ENCODE results near the gene MBD2. TPM values are rescaled to one million over a fixed set of nuclear protein-coding genes. Genes with fewer than 3 reads are reported as not detected.
"Not testable (repeated sequence)": the region's sequence is repeated elsewhere in the genome, so short reads cannot be mapped to it uniquely, and the experiment has no call there.

MBD2 gene
- total RNA-seq, 1 experiment from 2014 or later = 28.5 TPM

DNA sequence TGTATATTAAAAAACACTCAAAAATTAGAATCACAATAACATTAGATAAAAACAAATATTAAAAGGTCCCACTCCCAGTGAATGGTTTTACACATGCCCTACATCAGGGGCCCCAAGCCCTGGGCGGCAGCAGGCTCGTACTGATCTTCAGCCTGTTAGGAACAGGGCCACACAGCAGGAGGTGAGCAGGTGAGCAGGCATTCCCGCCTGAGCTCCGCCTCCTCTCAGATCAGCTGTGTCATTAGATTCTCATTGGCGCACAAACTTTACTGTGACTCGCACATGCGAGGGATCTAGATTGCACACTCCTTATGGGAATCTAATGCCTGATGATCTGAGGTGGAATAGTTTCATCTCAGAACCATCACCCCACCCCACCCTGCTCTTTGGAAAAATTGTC, 74.2 kb downstream of the MBD2 start:
- no peak for DNase-seq (ENCODE audit: low read depth)

- peak; percentile 97 for DNase-seq (ENCODE audit: low read depth)
These were observed 75.3 kb downstream of the MBD2 start for GRCh38 chr18:54149078-54149697.

DNA sequence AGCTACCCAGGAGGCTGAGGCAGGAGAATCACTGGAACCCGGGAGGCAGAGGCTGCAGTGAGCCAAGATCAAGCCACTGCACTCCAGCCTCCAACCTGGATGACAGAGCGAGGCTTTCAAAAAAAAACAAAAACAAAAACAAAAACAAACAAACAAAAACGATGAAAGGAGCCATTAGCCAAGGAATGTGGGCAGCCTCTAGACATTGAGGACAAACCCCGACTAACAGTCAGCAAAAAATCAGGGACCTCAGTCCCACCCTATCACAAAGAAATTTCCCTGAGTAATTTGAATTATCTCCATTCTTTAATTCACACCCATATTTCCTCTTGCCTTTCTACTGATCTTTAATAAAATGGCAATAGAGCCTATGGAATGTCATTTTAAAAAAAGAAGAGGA, 75.8 kb downstream of the MBD2 start:
- DNase-seq (ENCODE audit: low read depth) = no peak

DNA sequence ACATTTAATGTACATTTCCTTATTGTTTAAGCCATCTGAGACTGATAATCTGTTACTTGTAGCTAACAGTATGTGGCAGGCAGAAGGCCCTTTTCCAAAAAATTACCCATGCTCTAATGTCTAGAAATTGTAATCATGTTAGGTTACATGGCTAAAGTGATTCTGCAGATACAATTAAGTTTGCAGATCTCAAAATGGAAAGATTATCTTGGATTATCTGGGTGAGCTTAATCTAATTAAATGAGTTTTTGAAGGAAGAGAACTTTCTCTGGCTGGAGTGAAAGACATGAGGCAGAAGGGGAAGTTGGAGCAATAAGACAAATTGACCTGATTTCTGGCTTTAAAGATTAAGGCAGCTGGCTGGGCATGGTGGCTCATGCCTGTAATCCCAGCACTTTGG, 76.3 kb downstream of the MBD2 start:
- DNase-seq (ENCODE audit: low read depth) = no peak

GRCh38 chr18:54147439-54147838, 77.0 kb downstream of the MBD2 start:
- DNase-seq (ENCODE audit: low read depth) = peak; percentile 81

DNA sequence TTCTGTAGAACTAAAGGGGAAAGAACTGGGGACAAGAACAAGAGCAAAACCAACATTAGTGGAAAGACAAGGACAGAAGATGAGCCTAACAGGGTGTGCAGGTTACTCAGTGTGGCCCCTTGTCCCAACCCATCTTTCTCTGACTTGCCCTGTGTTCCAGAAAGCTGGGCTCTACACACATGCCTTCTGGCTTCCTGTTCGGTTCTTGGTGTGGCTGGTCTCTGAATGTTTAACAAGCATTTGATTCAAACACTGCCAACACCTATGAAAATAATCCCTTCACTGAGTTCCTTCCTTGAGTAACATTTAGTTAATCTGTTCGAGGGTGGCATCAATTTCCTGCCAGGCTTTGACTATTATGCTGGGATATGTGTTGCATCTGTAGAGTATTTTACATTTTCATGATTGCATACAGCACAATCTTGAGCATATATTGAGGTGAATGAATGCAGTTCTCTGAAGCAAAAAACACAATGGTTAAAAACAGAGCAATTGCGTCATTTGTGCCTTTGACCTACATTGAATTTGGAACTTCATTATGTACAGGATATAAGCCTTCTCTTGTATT, 83.3 kb downstream of the MBD2 start:
- DNase-seq (ENCODE audit: low read depth) = no peak

- peak; percentile 59 for DNase-seq (ENCODE audit: low read depth)
These were observed 83.8 kb downstream of the MBD2 start for GRCh38 chr18:54140641-54141040.

GRCh38 chr18:54135216-54135615, 89.3 kb downstream of the MBD2 start:
- no peak for DNase-seq (ENCODE audit: low read depth)

GRCh38 chr18:54134053-54134452, 90.4 kb downstream of the MBD2 start:
- DNase-seq (ENCODE audit: low read depth) = no peak

DNA sequence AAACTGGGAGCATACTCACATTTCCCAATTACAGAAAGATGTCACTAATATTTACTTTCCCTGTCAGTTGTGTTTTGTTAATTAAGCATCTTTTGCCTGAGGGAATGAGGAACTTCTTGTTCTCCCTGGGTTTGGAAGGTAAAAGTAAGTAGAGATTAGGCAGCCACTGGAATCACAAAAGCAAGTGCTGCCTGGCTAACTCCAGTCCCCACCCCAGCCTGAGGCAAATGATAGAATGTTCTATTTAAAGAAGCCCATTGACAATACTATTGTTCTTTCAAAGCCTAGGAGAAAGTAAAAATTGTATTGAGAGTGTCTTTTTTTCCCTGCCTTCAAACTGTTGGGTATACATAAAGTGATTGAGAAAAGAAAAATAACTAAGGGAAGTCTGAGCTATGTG, 93.8 kb downstream of the MBD2 start:
- no peak for DNase-seq (ENCODE audit: low read depth)

GRCh38 chr18:54130177-54130576, 94.3 kb downstream of the MBD2 start:
- no peak for DNase-seq (ENCODE audit: low read depth)

DNA sequence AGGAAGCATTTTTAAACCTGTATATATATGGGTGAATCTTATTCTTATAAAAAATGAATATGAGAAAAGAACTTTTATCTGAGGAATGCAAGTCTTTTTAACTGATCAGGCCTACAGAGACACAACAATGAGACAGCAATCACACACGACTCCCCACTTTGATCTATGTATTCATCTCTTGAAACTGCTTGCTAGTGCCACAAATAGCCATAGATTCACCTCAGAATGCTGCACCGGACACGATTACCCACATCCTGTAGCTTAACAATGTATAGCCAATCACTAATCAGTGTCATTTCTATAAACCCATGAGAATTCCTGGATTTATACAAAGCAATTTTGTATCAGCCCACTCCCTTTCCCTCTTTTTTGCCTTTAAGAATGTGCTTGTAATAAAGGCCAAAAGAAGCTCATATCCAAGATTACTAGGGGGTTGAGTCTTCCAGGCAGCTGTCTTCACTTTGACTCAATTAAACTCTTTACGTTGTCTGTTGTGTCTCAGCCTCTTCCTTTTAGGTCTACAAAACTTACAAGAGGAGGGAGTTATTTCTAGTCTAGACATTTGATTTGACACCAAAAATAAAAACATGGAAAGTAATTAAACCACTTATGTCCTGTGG, 94.9 kb downstream of the MBD2 start:
- DNase-seq (ENCODE audit: low read depth) = no peak

GRCh38 chr18:54127759-54128378, 96.6 kb downstream of the MBD2 start:
- DNase-seq (ENCODE audit: low read depth) = peak; percentile 62

GRCh38 chr18:54125429-54125828, 99.0 kb downstream of the MBD2 start:
- no peak for DNase-seq (ENCODE audit: low read depth)

GRCh38 chr18:54123720-54124440, 100.6 kb downstream of the MBD2 start:
- not testable (repeated sequence) for DNase-seq (ENCODE audit: low read depth)

GRCh38 chr18:54119524-54120019, 104.9 kb downstream of the MBD2 start:
- peak; percentile 55 for DNase-seq (ENCODE audit: low read depth)

DNA sequence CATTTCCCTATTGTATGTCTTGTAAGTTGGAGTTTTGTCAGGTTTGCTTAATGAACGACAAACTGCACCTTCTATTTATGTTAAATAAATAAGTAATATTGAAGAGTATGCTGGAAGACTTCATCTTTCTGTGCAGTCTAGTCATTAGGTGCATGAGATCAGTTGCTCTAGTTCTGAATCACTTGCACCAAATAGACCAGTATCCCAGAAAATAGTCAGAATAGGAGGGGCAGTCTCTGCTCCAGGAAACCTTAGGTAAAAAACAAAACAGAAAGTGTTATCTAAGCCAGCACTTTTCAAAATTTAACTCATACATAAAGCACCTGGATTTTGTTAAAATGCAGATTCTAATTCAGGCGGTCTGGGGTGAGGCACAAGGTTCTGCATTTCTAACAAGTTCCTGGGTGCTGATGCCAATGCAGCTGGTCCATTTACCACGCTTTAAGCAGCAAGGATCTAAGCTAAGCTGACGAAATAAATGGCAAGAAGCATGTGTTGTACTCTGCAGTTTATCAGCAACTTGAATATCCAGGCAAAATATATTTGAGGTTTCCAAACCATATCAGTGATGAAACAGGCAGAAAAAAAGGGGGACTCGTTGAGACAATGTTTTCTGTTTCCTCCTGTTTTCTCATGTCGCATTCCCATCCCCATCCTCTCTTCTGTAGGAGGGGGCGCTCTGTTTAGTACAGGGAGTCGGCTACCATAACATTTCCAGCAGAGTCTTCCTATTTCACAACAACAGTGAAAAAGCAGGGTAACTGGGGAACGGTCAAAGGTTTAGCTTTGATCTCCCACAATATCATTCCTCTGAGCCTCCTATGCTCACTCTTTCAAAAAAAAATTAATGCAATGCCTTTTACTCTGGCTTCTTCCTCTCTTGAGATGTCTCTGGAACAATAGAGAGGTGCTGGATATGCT, 106.4 kb downstream of the MBD2 start:
- no peak for DNase-seq (ENCODE audit: low read depth)

DNA sequence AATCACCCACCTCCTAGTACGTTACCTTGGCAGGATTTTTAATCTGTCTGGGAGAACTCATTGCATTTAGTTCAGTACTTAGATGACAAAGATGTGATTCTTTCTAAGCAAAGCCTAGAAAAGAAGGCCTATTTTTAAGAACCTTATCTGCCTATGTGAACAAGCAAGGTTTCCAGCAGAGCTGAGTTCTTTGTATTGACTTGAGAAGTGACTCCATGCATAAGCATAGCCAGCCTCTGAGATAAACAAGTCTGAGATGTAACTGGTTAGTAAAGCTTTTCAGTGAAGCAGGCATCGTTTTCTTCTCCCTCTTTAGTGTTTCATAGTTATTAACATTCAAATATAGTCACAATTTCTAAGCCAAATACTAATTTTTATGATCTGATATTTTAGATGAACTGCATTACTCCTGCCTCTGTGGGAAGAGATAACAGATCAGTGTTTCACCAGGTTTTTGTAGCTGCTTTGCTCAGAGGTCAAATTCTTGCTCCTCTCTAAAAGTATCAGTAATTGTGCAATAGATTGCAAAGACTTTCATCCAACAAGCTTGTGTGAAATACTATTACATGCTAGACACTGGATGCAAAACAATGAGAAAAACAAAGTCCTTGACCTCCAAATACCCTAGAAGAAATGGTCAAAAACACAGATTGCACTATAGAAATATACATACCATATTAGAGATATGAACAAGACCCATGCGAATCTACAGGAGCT, 107.8 kb downstream of the MBD2 start:
- DNase-seq (ENCODE audit: low read depth) = no peak

GRCh38 chr18:54112356-54112755, 112.1 kb downstream of the MBD2 start:
- no peak for DNase-seq (ENCODE audit: low read depth)

DNA sequence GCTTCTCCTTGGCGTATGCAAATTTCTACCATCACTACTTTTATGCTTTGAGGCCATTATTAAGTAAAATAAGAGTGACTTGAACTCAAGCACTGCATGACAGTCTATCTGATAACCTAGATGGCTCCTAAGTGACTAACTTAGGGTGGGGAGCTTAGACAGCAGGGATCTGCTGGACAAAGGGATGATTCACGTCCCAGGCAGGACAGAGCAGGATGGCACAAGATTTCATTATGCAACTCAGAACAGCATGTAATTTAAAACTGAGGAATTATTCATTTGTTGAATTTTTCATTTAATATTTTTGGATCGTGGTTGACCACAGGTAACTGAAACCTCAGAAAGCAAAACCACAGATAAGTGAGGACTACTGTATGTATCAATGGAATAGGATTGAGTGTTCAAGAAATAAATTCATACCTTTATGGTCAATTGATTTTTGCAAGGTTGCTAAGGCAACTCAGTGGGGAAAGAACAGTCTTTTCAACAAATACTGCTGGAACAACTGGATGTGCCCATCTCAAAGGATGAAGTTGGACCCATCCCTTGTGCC, 115.3 kb downstream of the MBD2 start:
- peak; percentile 62 for DNase-seq (ENCODE audit: low read depth)

Data from LHCN-M2 (cell line).